GM23338 (cell line): ENCODE data around the gene ZNF514. TPM values are rescaled to one million over a fixed set of nuclear protein-coding genes. Genes with fewer than 3 reads are reported as not detected.
A peak's percentile ranks its signal among the peaks of the same experiment; 100 is the strongest.

Source experiments
- ATAC-seq: fragments of 200-7000 bp; cut with Tn5 transposase; 3 replicates; pipeline ENCODE4 v1.9.1; 2020
- DNase-seq: peaks from one replicate; pipeline ENCODE4 v3.0.0-alpha.2; 2015; ENCODE audit warnings: low spot score
- H2AFZ ChIP-seq: fragments of 200-600 bp; sonication (generic); 2 replicates; pipeline ENCODE4 v1.8.0; 2016; ENCODE audit warnings: antibody characterized with exemption, mild to moderate bottlenecking, moderate library complexity
- H3F3A ChIP-seq: fragments of 200-600 bp; sonication (generic); replicated peaks from 2 replicates; pipeline ENCODE4 v1.8.0; 2017; ENCODE audit warnings: antibody characterized with exemption, mixed run types, low read depth
- H3K27ac ChIP-seq: fragments of 200-600 bp; sonication (generic); 2 replicates; pipeline ENCODE4 v1.6.1; 2016; ENCODE audit warnings: low read depth
- H3K27me3 ChIP-seq: fragments of 200-600 bp; sonication (generic); 2 replicates; pipeline ENCODE4 v1.8.0; 2016; ENCODE audit warnings: mild to moderate bottlenecking, mixed run types, moderate library complexity; ENCODE audit not compliant: insufficient read depth
- H3K36me3 ChIP-seq: fragments of 200-600 bp; sonication (generic); 2 replicates; pipeline ENCODE4 v1.8.0; 2016; ENCODE audit warnings: mild to moderate bottlenecking; ENCODE audit not compliant: insufficient read depth
- H3K4me1 ChIP-seq: fragments of 200-600 bp; sonication (generic); 2 replicates; pipeline ENCODE4 v1.8.0; 2016; ENCODE audit warnings: mild to moderate bottlenecking, moderate library complexity; ENCODE audit not compliant: insufficient read depth
- H3K4me2 ChIP-seq: fragments of 200-600 bp; sonication (generic); 2 replicates; pipeline ENCODE4 v1.7.1; 2017; ENCODE audit warnings: mixed run types
- H3K4me3 ChIP-seq: fragments of 200-600 bp; sonication (generic); 2 replicates; pipeline ENCODE4 v1.6.1; 2016; ENCODE audit warnings: mixed run types
- H3K79me2 ChIP-seq: fragments of 200-600 bp; sonication (generic); replicated peaks from 2 replicates; pipeline ENCODE4 v1.8.0; 2017; ENCODE audit warnings: mild to moderate bottlenecking; ENCODE audit not compliant: insufficient read depth
- H3K9me2 ChIP-seq: fragments of 200-600 bp; sonication (generic); 2 replicates; pipeline ENCODE4 v1.8.0; 2017; ENCODE audit not compliant: insufficient read depth
- H4K20me1 ChIP-seq: fragments of 200-600 bp; sonication (generic); replicated peaks from 2 replicates; pipeline ENCODE4 v1.8.0; 2017; ENCODE audit warnings: mild to moderate bottlenecking; ENCODE audit not compliant: insufficient read depth
- H3K27ac Mint-ChIP-seq: 2 replicates; pipeline ENCODE4 v1.8.0; 2020; ENCODE audit warnings: inconsistent platforms, mild to moderate bottlenecking, moderate library complexity, mixed read lengths
- H3K27me3 Mint-ChIP-seq: 3 replicates; pipeline ENCODE4 v1.8.0; 2022; ENCODE audit warnings: low read depth, mild to moderate bottlenecking, moderate library complexity, mixed read lengths, inconsistent platforms; ENCODE audit not compliant: insufficient read depth, poor library complexity
- H3K36me3 Mint-ChIP-seq: 3 replicates; pipeline ENCODE4 v1.8.0; 2021; ENCODE audit warnings: low read depth, mild to moderate bottlenecking, inconsistent platforms, moderate library complexity, mixed read lengths
- H3K4me1 Mint-ChIP-seq: 3 replicates; pipeline ENCODE4 v1.8.0; 2020; ENCODE audit warnings: mild to moderate bottlenecking, inconsistent platforms, mixed read lengths
- H3K4me3 Mint-ChIP-seq: 3 replicates; pipeline ENCODE4 v1.8.0; 2021; ENCODE audit warnings: moderate library complexity, mild to moderate bottlenecking, inconsistent platforms, mixed read lengths
- H3K9me3 Mint-ChIP-seq: 3 replicates; pipeline ENCODE4 v1.8.0; 2020; ENCODE audit warnings: moderate library complexity, mild to moderate bottlenecking, inconsistent platforms, mixed read lengths
- ETS1 ChIP-seq: IDR thresholded peaks from 2 replicates; pipeline ENCODE4 v1.6.1; 2016; ENCODE audit warnings: antibody characterized with exemption
- EZH2phosphoT487 ChIP-seq: fragments of 200-600 bp; sonication (generic); IDR thresholded peaks from one replicate; pipeline ENCODE4 v1.8.1; 2018; ENCODE audit warnings: antibody characterized with exemption; ENCODE audit not compliant: unreplicated experiment
- JUNB ChIP-seq: IDR thresholded peaks from one replicate; pipeline ENCODE4 v1.6.1; 2016; ENCODE audit warnings: antibody characterized with exemption; ENCODE audit not compliant: unreplicated experiment
- NANOG ChIP-seq: IDR thresholded peaks from 2 replicates; pipeline ENCODE4 v1.6.1; 2016; ENCODE audit warnings: antibody characterized with exemption, borderline replicate concordance
- POLR2AphosphoS5 ChIP-seq: IDR thresholded peaks from 2 replicates; pipeline ENCODE4 v1.6.1; 2016; ENCODE audit warnings: antibody characterized with exemption, low read depth
- ZNF114 ChIP-seq: fragments of 250-450 bp; sonication (Bioruptor Pico); IDR thresholded peaks from 2 replicates; pipeline ENCODE4 v1.5.0; 2020; ENCODE audit warnings: mild to moderate bottlenecking, moderate library complexity
- ZNF331 ChIP-seq: fragments of 250-450 bp; sonication (Bioruptor Pico); IDR thresholded peaks from 2 replicates; pipeline ENCODE4 v1.5.0; 2020; ENCODE audit warnings: low read depth, mild to moderate bottlenecking, moderate library complexity
- polyA plus RNA-seq: library from polyadenylated mRNA; unstranded; fragments of >200 nt; fragmentation: Nextera tagmentation; extraction: Ambion mirVana; gene quantifications from 2 replicates; pipeline ENCODE4 v1.2.1, GENCODE V29; 2016
- total RNA-seq: library from RNA; depleted of rRNA; stranded (reverse); fragments of >200 nt; shearing (Covaris generic); gene quantifications from 2 replicates; pipeline ENCODE4 v1.2.3, GENCODE V29; 2014
- TF ChIP-seq, protein P1 (sequence below): fragments of 250-450 bp; sonication (Bioruptor Pico); IDR thresholded peaks from 2 replicates; pipeline ENCODE4 v1.5.0; 2020; ENCODE audit warnings: mild to moderate bottlenecking, moderate library complexity
- TF ChIP-seq, protein P2 (sequence below): IDR thresholded peaks from one replicate; pipeline ENCODE4 v1.6.1; 2018; ENCODE audit warnings: antibody characterized with exemption; ENCODE audit not compliant: unreplicated experiment
- TF ChIP-seq, protein P3 (sequence below), 2 experiments: fragments of 200-600 bp in 1 of 2; sonication (generic) in 1 of 2; conservative IDR thresholded peaks; 2 replicates each; pipeline versions ENCODE4 v1.5.1 to v1.6.1; 2016 to 2017; ENCODE audit warnings: antibody characterized with exemption in 2 of 2, low read depth in 2 of 2, mild to moderate bottlenecking in 2 of 2, moderate library complexity in 1 of 2

Gene ZNF514
- total and polyA plus RNA-seq, 2 experiments from 2014 or later: 7.2 to 9.3 TPM

DNA sequence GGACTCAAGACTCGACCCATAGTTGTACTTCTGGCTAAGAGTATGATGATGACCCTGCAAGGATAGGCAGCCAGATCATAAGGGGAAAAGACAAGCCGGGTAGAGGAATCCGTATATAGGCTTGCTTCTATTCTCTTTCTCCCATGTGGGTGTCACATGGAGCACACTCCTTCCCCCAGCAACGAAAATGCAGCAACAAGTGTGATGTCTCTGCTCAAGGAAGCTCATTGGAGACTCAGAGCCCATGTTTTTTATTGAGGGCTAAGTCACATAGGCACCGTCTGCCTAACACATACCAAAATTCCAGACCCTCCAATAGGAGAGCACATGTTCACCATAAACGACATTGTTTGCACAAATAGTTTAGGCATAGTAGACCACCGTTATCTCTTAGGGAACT is 12.3 kb upstream of the ZNF514 start (continued):
- TF ChIP-seq, protein P1, sequence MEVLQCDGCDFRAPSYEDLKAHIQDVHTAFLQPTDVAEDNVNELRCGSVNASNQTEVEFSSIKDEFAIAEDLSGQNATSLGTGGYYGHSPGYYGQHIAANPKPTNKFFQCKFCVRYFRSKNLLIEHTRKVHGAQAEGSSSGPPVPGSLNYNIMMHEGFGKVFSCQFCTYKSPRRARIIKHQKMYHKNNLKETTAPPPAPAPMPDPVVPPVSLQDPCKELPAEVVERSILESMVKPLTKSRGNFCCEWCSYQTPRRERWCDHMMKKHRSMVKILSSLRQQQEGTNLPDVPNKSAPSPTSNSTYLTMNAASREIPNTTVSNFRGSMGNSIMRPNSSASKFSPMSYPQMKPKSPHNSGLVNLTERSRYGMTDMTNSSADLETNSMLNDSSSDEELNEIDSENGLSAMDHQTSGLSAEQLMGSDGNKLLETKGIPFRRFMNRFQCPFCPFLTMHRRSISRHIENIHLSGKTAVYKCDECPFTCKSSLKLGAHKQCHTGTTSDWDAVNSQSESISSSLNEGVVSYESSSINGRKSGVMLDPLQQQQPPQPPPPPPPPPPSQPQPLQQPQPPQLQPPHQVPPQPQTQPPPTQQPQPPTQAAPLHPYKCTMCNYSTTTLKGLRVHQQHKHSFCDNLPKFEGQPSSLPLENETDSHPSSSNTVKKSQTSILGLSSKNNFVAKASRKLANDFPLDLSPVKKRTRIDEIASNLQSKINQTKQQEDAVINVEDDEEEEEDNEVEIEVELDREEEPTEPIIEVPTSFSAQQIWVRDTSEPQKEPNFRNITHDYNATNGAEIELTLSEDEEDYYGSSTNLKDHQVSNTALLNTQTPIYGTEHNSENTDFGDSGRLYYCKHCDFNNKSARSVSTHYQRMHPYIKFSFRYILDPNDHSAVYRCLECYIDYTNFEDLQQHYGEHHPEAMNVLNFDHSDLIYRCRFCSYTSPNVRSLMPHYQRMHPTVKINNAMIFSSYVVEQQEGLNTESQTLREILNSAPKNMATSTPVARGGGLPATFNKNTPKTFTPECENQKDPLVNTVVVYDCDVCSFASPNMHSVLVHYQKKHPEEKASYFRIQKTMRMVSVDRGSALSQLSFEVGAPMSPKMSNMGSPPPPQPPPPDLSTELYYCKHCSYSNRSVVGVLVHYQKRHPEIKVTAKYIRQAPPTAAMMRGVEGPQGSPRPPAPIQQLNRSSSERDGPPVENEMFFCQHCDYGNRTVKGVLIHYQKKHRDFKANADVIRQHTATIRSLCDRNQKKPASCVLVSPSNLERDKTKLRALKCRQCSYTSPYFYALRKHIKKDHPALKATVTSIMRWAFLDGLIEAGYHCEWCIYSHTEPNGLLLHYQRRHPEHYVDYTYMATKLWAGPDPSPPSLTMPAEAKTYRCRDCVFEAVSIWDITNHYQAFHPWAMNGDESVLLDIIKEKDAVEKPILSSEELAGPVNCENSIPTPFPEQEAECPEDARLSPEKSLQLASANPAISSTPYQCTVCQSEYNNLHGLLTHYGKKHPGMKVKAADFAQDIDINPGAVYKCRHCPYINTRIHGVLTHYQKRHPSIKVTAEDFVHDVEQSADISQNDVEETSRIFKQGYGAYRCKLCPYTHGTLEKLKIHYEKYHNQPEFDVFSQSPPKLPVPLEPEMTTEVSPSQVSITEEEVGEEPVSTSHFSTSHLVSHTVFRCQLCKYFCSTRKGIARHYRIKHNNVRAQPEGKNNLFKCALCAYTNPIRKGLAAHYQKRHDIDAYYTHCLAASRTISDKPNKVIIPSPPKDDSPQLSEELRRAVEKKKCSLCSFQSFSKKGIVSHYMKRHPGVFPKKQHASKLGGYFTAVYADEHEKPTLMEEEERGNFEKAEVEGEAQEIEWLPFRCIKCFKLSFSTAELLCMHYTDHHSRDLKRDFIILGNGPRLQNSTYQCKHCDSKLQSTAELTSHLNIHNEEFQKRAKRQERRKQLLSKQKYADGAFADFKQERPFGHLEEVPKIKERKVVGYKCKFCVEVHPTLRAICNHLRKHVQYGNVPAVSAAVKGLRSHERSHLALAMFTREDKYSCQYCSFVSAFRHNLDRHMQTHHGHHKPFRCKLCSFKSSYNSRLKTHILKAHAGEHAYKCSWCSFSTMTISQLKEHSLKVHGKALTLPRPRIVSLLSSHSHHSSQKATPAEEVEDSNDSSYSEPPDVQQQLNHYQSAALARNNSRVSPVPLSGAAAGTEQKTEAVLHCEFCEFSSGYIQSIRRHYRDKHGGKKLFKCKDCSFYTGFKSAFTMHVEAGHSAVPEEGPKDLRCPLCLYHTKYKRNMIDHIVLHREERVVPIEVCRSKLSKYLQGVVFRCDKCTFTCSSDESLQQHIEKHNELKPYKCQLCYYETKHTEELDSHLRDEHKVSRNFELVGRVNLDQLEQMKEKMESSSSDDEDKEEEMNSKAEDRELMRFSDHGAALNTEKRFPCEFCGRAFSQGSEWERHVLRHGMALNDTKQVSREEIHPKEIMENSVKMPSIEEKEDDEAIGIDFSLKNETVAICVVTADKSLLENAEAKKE: no peak
- TF ChIP-seq ETS1 (no peak), JUNB (no peak), ZNF331 (CRISPR knock-in tag) (no peak)

- peaks cover 15% of the 10 kb centered on the region for H3K4me1 Mint-ChIP-seq
- Histone ChIP-seq H4K20me1 (peaks cover 3% of the 10 kb centered on the region; the same call in 1 of the 2 replicates), H3F3A (no peaks in the 10 kb centered on the region), H3K36me3 (no peaks in the 10 kb centered on the region), H2AFZ (peak overlapping the region; percentile 90), H3K9me2 (no peaks in the 10 kb centered on the region), H3K4me3 (peak overlapping the region; percentile 91), H3K27me3 (no peaks in the 10 kb centered on the region), H3K27ac (no peak overlapping the region), H3K79me2 (peaks cover 25% of the 10 kb centered on the region), H3K4me2 (peak overlapping the region; percentile 98), H3K4me1 (peaks cover 11% of the 10 kb centered on the region)
- peak overlapping the region; percentile 95 for H3K4me3 Mint-ChIP-seq
- peaks cover 2% of the 10 kb centered on the region; the same call in 1 of the 3 replicates for H3K36me3 Mint-ChIP-seq
- no peaks in the 10 kb centered on the region for H3K9me3 Mint-ChIP-seq
- H3K27me3 Mint-ChIP-seq: peaks cover 13% of the 10 kb centered on the region
- H3K27ac Mint-ChIP-seq: peak overlapping the region; percentile 98; the same call in 1 of the 2 replicates
- DNase-seq (peak; percentile 9), ATAC-seq (peak; percentile 26)
- TF ChIP-seq ETS1 (no peak), POLR2AphosphoS5 (no peak), ZNF114 (CRISPR knock-in tag) (no peak), EZH2phosphoT487 (no peak), NANOG (no peak), JUNB (no peak), ZNF331 (CRISPR knock-in tag) (no peak)
- TF ChIP-seq, protein P2, sequence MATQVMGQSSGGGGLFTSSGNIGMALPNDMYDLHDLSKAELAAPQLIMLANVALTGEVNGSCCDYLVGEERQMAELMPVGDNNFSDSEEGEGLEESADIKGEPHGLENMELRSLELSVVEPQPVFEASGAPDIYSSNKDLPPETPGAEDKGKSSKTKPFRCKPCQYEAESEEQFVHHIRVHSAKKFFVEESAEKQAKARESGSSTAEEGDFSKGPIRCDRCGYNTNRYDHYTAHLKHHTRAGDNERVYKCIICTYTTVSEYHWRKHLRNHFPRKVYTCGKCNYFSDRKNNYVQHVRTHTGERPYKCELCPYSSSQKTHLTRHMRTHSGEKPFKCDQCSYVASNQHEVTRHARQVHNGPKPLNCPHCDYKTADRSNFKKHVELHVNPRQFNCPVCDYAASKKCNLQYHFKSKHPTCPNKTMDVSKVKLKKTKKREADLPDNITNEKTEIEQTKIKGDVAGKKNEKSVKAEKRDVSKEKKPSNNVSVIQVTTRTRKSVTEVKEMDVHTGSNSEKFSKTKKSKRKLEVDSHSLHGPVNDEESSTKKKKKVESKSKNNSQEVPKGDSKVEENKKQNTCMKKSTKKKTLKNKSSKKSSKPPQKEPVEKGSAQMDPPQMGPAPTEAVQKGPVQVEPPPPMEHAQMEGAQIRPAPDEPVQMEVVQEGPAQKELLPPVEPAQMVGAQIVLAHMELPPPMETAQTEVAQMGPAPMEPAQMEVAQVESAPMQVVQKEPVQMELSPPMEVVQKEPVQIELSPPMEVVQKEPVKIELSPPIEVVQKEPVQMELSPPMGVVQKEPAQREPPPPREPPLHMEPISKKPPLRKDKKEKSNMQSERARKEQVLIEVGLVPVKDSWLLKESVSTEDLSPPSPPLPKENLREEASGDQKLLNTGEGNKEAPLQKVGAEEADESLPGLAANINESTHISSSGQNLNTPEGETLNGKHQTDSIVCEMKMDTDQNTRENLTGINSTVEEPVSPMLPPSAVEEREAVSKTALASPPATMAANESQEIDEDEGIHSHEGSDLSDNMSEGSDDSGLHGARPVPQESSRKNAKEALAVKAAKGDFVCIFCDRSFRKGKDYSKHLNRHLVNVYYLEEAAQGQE: no peak
- TF ChIP-seq, protein P3, sequence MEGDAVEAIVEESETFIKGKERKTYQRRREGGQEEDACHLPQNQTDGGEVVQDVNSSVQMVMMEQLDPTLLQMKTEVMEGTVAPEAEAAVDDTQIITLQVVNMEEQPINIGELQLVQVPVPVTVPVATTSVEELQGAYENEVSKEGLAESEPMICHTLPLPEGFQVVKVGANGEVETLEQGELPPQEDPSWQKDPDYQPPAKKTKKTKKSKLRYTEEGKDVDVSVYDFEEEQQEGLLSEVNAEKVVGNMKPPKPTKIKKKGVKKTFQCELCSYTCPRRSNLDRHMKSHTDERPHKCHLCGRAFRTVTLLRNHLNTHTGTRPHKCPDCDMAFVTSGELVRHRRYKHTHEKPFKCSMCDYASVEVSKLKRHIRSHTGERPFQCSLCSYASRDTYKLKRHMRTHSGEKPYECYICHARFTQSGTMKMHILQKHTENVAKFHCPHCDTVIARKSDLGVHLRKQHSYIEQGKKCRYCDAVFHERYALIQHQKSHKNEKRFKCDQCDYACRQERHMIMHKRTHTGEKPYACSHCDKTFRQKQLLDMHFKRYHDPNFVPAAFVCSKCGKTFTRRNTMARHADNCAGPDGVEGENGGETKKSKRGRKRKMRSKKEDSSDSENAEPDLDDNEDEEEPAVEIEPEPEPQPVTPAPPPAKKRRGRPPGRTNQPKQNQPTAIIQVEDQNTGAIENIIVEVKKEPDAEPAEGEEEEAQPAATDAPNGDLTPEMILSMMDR (conservative IDR thresholded peaks at IDR 0.05; ENCODE audit: low read depth in 2 of 2): no peak
Measured at GRCh38 chr2:95166065-95166763, 6.6 kb upstream of the ZNF514 start.
